Osteocyte (in vitro differentiated cells): Measurements from ENCODE around the gene ZNF212. TPM values are rescaled to one million over a fixed set of nuclear protein-coding genes. Genes with fewer than 3 reads are reported as not detected.

ENCODE experiments used
- DNase-seq: peaks from one replicate; pipeline ENCODE4 v3.0.0; 2021; ENCODE audit warnings: mixed read lengths; ENCODE audit not compliant: unreplicated experiment; ENCODE audit errors: extremely low spot score
- H3K27ac Mint-ChIP-seq: one replicate; pipeline ENCODE4 v1.8.0; 2021; ENCODE audit warnings: mild to moderate bottlenecking, mixed read lengths; ENCODE audit not compliant: unreplicated experiment
- H3K27me3 Mint-ChIP-seq: one replicate; pipeline ENCODE4 v1.8.0; 2021; ENCODE audit warnings: mixed read lengths; ENCODE audit not compliant: unreplicated experiment
- H3K36me3 Mint-ChIP-seq: one replicate; pipeline ENCODE4 v1.8.0; 2021; ENCODE audit warnings: mixed read lengths; ENCODE audit not compliant: unreplicated experiment
- H3K4me1 Mint-ChIP-seq: one replicate; pipeline ENCODE4 v1.8.0; 2021; ENCODE audit warnings: mixed read lengths; ENCODE audit not compliant: unreplicated experiment
- H3K4me3 Mint-ChIP-seq: one replicate; pipeline ENCODE4 v1.8.0; 2021; ENCODE audit warnings: mild to moderate bottlenecking, moderate library complexity, mixed read lengths; ENCODE audit not compliant: unreplicated experiment
- H3K9me3 Mint-ChIP-seq: one replicate; pipeline ENCODE4 v1.8.0; 2021; ENCODE audit warnings: mixed read lengths; ENCODE audit not compliant: unreplicated experiment
- CTCF ChIP-seq: fragments of 200-600 bp; sonication (generic); IDR thresholded peaks from 2 replicates; pipeline ENCODE4 v1.5.0; 2021; ENCODE audit warnings: antibody characterized with exemption, mild to moderate bottlenecking, moderate library complexity
- total RNA-seq: library from RNA; stranded (reverse); gene quantifications from 2 replicates; pipeline ENCODE4 v1.2.1, GENCODE V29; 2021

ZNF212 gene
- total RNA-seq, 1 donor from 2014 or later: 11.9 TPM

- peak; percentile 75 for DNase-seq
Measured at GRCh38 chr7:149291036-149291780, 51.8 kb downstream of the ZNF212 start.

DNA sequence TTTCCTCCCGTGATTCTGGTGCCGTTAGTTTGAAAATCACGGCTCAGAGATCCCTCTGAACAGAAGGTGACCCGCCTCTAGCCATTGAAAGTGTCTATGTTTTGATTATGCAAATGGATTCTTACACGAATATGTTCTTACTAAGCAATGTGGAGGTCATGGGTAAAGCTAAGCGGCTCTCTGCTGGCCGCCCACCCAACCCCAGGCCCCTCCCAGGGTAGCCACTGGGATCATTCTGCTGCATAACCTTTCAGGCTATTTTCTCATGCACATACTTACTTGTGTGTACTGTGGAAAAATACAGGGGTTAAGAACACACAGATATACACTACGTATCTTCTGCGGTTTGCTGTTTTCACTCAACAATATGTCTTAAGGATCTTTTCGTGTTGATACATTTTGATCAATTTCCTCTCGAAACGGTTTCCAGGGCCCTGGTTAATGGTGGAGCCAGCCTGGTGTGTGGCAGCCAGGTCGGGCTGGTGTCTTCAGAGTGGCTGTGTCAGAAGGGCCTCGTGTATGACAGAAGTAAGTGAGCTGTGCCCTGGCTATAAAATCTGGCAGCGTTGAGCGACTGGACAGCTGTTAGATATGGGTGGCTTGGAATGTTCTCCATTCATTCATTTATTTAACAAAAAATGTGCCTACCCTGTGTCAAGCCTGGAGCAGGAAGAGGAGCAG is 52.5 kb downstream of the ZNF212 start:
- H3K36me3 Mint-ChIP-seq: peaks cover 20% of the 10 kb centered on the region

More at GRCh38 chr7:149291036-149291780, 51.8 kb downstream of the ZNF212 start:
- no peaks in the 10 kb centered on the region for H3K27me3 Mint-ChIP-seq
- H3K36me3 Mint-ChIP-seq: peaks cover 20% of the 10 kb centered on the region
- H3K27ac Mint-ChIP-seq: no peak overlapping the region
- no peaks in the 10 kb centered on the region for H3K4me1 Mint-ChIP-seq
- TF ChIP-seq CTCF: no peak
- no peaks in the 10 kb centered on the region for H3K9me3 Mint-ChIP-seq
- no peak overlapping the region for H3K4me3 Mint-ChIP-seq

GRCh38 chr7:149292462-149292823 is 53.0 kb downstream of the ZNF212 start:
- H3K4me1 Mint-ChIP-seq: no peaks in the 10 kb centered on the region
- TF ChIP-seq CTCF: no peak
- H3K36me3 Mint-ChIP-seq: peaks cover 20% of the 10 kb centered on the region
- H3K27me3 Mint-ChIP-seq: no peaks in the 10 kb centered on the region
- H3K4me3 Mint-ChIP-seq: no peak overlapping the region
- no peaks in the 10 kb centered on the region for H3K9me3 Mint-ChIP-seq
- H3K27ac Mint-ChIP-seq: no peak overlapping the region
- DNase-seq: peak; percentile 81

More for the DNA sequence above, 52.5 kb downstream of the ZNF212 start:
- TF ChIP-seq CTCF: no peak
- H3K4me3 Mint-ChIP-seq: no peak overlapping the region
- H3K27ac Mint-ChIP-seq: no peak overlapping the region
- no peaks in the 10 kb centered on the region for H3K4me1 Mint-ChIP-seq
- H3K27me3 Mint-ChIP-seq: no peaks in the 10 kb centered on the region
- peak; percentile 63 for DNase-seq
- H3K9me3 Mint-ChIP-seq: no peaks in the 10 kb centered on the region

GRCh38 chr7:149293338-149293737 is 53.9 kb downstream of the ZNF212 start:
- no peak for TF ChIP-seq CTCF
- H3K27ac Mint-ChIP-seq: no peak overlapping the region
- no peaks in the 10 kb centered on the region for H3K4me1 Mint-ChIP-seq
- H3K27me3 Mint-ChIP-seq: no peaks in the 10 kb centered on the region
- no peaks in the 10 kb centered on the region for H3K9me3 Mint-ChIP-seq
- H3K36me3 Mint-ChIP-seq: peaks cover 14% of the 10 kb centered on the region
- H3K4me3 Mint-ChIP-seq: no peak overlapping the region
- DNase-seq: peak; percentile 71

- H3K27me3 Mint-ChIP-seq: no peaks in the 10 kb centered on the region
- DNase-seq: peak; percentile 82
- H3K9me3 Mint-ChIP-seq: no peaks in the 10 kb centered on the region
- H3K27ac Mint-ChIP-seq: no peak overlapping the region
- no peaks in the 10 kb centered on the region for H3K4me1 Mint-ChIP-seq
- no peak for TF ChIP-seq CTCF
- no peak overlapping the region for H3K4me3 Mint-ChIP-seq
- H3K36me3 Mint-ChIP-seq: peaks cover 13% of the 10 kb centered on the region
Measured at GRCh38 chr7:149293946-149294633, 54.6 kb downstream of the ZNF212 start.
